Sigmoid colon (tissue), 4 donors: ENCODE measurements around the gene SLC16A1.

Source experiments
- EP300 ChIP-seq, 4 donors: sonication (generic); formaldehyde crosslinking; IDR thresholded peaks; one replicate each; pipeline ENCODE4 v1.6.1; 2017; ENCODE audit warnings: antibody characterized with exemption in 4 of 4
- POLR2A ChIP-seq, 2 donors: fragments of 450-650 bp; IDR thresholded peaks; one replicate each; pipeline ENCODE4 v1.6.1; 2016; ENCODE audit warnings: antibody characterized with exemption in 2 of 2, mild to moderate bottlenecking in 2 of 2, moderate library complexity in 2 of 2
- TF ChIP-seq, protein P1 (sequence below), 4 experiments: fragments of 450-650 bp in 3 of 4; fragments of 200-600 bp in 1 of 4; IDR thresholded peaks; one replicate each; pipeline ENCODE4 v1.5.1; 2016 to 2019; ENCODE audit warnings: antibody characterized with exemption in 4 of 4, mild to moderate bottlenecking in 3 of 4, moderate library complexity in 2 of 4

DNA sequence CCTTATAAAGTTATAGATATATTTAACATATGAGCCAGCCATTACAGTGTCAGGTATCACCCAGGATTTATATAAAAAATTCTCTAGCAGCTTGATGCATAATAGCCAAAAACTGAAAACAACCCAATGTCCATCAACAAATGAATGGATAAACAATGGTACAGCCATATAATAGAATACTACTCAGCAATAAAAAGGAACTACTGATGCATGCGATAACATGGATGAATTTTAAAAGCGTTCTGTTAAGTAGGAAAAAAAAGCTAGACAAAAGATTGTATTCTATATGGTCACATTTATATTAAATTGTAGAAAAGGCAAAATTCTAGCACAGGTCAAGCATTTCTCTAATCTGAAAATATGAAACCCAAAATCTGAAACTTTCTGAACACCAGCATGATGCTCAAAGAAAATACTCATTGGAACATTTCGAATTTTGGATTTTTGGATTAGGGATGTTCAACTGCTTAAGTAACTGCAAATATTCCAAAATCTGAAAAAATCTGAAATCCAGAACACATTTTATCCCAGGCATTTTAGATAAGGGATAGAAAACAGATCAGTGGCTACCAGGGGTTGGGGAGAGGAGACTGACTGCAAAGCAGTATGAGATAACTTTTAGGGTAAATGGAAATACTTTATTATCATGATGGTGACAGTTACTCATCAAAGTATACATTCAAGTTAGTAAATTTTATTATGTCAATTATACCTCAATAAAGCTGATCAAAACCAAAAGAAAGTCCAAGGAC is 22.0 kb downstream of the SLC16A1 start:
- TF ChIP-seq POLR2A (IDR thresholded peaks at IDR 0.05), result no peak
- TF ChIP-seq EP300 (IDR thresholded peaks at IDR 0.05), result no peak
- TF ChIP-seq, protein P1, sequence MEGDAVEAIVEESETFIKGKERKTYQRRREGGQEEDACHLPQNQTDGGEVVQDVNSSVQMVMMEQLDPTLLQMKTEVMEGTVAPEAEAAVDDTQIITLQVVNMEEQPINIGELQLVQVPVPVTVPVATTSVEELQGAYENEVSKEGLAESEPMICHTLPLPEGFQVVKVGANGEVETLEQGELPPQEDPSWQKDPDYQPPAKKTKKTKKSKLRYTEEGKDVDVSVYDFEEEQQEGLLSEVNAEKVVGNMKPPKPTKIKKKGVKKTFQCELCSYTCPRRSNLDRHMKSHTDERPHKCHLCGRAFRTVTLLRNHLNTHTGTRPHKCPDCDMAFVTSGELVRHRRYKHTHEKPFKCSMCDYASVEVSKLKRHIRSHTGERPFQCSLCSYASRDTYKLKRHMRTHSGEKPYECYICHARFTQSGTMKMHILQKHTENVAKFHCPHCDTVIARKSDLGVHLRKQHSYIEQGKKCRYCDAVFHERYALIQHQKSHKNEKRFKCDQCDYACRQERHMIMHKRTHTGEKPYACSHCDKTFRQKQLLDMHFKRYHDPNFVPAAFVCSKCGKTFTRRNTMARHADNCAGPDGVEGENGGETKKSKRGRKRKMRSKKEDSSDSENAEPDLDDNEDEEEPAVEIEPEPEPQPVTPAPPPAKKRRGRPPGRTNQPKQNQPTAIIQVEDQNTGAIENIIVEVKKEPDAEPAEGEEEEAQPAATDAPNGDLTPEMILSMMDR (IDR thresholded peaks at IDR 0.05), result no peak
